WTC11 (cell line): Measurements from ENCODE around the gene CITED1. TPM values are rescaled to one million over a fixed set of nuclear protein-coding genes. Genes with fewer than 3 reads are reported as not detected.

ENCODE experiments used
- ATAC-seq: fragments of 200-7000 bp; cut with Tn5 transposase; 2 replicates; pipeline ENCODE4 v1.10.0; 2021; ENCODE audit warnings: mild to moderate bottlenecking, moderate library complexity
- CTCF ChIA-PET: fragments of 300-600 bp; sonication (Branson Sonifier 250); formaldehyde crosslinking; loops from one replicate; lab custom pipeline; 2021; ENCODE audit warnings: antibody characterized with exemption; lab: Charles Lee
- POLR2A ChIA-PET: fragments of 350-600 bp; sonication (Branson Sonifier 250); formaldehyde crosslinking; loops from one replicate; lab custom pipeline; 2021; ENCODE audit warnings: antibody characterized with exemption; lab: Charles Lee
- DNase-seq: peaks from one replicate; pipeline ENCODE4 v3.0.0; 2021; ENCODE audit warnings: low spot score
- H3K27ac Mint-ChIP-seq: 2 replicates; pipeline ENCODE4 v1.8.0; 2021; ENCODE audit warnings: mixed read lengths
- H3K27me3 Mint-ChIP-seq: 2 replicates; pipeline ENCODE4 v1.8.0; 2021; ENCODE audit warnings: low read depth, mild to moderate bottlenecking, moderate library complexity, mixed read lengths
- H3K36me3 Mint-ChIP-seq: 2 replicates; pipeline ENCODE4 v1.8.0; 2021; ENCODE audit warnings: mixed read lengths
- H3K4me1 Mint-ChIP-seq: 2 replicates; pipeline ENCODE4 v1.8.0; 2022; ENCODE audit warnings: mixed read lengths
- H3K4me3 Mint-ChIP-seq: 2 replicates; pipeline ENCODE4 v1.8.0; 2021; ENCODE audit warnings: mild to moderate bottlenecking, moderate library complexity, mixed read lengths
- H3K9me3 Mint-ChIP-seq: 2 replicates; pipeline ENCODE4 v1.8.0; 2021; ENCODE audit warnings: mixed read lengths
- GRHL2 ChIP-seq: fragments of 250-450 bp; sonication (Bioruptor Pico); IDR thresholded peaks from 2 replicates; pipeline ENCODE4 v1.8.0; 2022; ENCODE audit warnings: mild to moderate bottlenecking, moderate library complexity; ENCODE audit not compliant: insufficient replicate concordance, severe bottlenecking
- JAZF1 ChIP-seq: fragments of 250-450 bp; sonication (Bioruptor Pico); IDR thresholded peaks from 2 replicates; pipeline ENCODE4 v1.9.0; 2021; ENCODE audit warnings: moderate library complexity, mild to moderate bottlenecking, inconsistent platforms
- JUN ChIP-seq: sonication (generic); formaldehyde crosslinking; IDR thresholded peaks from 2 replicates; pipeline ENCODE4 v1.8.0; 2023; ENCODE audit warnings: mild to moderate bottlenecking, missing genetic modification reagents
- KAT7 ChIP-seq: sonication (generic); formaldehyde crosslinking; IDR thresholded peaks from 2 replicates; pipeline ENCODE4 v1.8.1; 2023; ENCODE audit warnings: missing genetic modification reagents, mild to moderate bottlenecking, borderline replicate concordance
- NFE2L1 ChIP-seq: sonication (generic); formaldehyde crosslinking; IDR thresholded peaks from 2 replicates; pipeline ENCODE4 v1.8.1; 2023; ENCODE audit warnings: missing genetic modification reagents
- PRRX2 ChIP-seq: fragments of 250-450 bp; sonication (Bioruptor Pico); IDR thresholded peaks from 2 replicates; pipeline ENCODE4 v1.8.0; 2021; ENCODE audit warnings: mild to moderate bottlenecking
- SMAD3 ChIP-seq: sonication (generic); formaldehyde crosslinking; IDR thresholded peaks from 2 replicates; pipeline ENCODE4 v1.8.0; 2022; ENCODE audit warnings: missing genetic modification reagents, mild to moderate bottlenecking, borderline replicate concordance
- SOX15 ChIP-seq: fragments of 250-450 bp; sonication (Bioruptor Pico); IDR thresholded peaks from 2 replicates; pipeline ENCODE4 v1.9.0; 2021; ENCODE audit warnings: mild to moderate bottlenecking
- TP53 ChIP-seq: sonication (generic); formaldehyde crosslinking; IDR thresholded peaks from 2 replicates; pipeline ENCODE4 v1.8.1; 2023; ENCODE audit warnings: mild to moderate bottlenecking, missing genetic modification reagents
- ZNF263 ChIP-seq: sonication (generic); formaldehyde crosslinking; IDR thresholded peaks from 2 replicates; pipeline ENCODE4 v1.8.1; 2022; ENCODE audit warnings: low read depth, mild to moderate bottlenecking, moderate library complexity, missing genetic modification reagents
- ZNF317 ChIP-seq: sonication (generic); formaldehyde crosslinking; IDR thresholded peaks from 2 replicates; pipeline ENCODE4 v1.8.1; 2023; ENCODE audit warnings: low read depth, mild to moderate bottlenecking, moderate library complexity, missing genetic modification reagents, borderline replicate concordance
- total RNA-seq: library from RNA; stranded (reverse); gene quantifications from 3 replicates; pipeline ENCODE4 v1.2.3, GENCODE V29; 2021
- TF ChIP-seq, protein P1 (sequence below): sonication (generic); formaldehyde crosslinking; IDR thresholded peaks from 2 replicates; pipeline ENCODE4 v1.8.1; 2022; ENCODE audit warnings: mild to moderate bottlenecking, missing genetic modification reagents, moderate library complexity, borderline replicate concordance
- TF ChIP-seq, protein P2 (sequence below): sonication (generic); formaldehyde crosslinking; IDR thresholded peaks from 2 replicates; pipeline ENCODE4 v1.8.1; 2023; ENCODE audit warnings: mild to moderate bottlenecking, missing genetic modification reagents
- TF ChIP-seq, protein P3 (sequence below): fragments of 250-450 bp; sonication (Bioruptor Pico); IDR thresholded peaks from 2 replicates; pipeline ENCODE4 v1.9.0; 2021; ENCODE audit warnings: mild to moderate bottlenecking, borderline replicate concordance
- TF ChIP-seq, protein P4 (sequence below): sonication (generic); formaldehyde crosslinking; IDR thresholded peaks from 2 replicates; pipeline ENCODE4 v1.8.0; 2023; ENCODE audit warnings: missing genetic modification reagents, mild to moderate bottlenecking, borderline replicate concordance
- TF ChIP-seq, protein P5 (sequence below): sonication (generic); formaldehyde crosslinking; conservative IDR thresholded peaks from 2 replicates; pipeline ENCODE4 v1.8.1; 2022; ENCODE audit warnings: mild to moderate bottlenecking, missing genetic modification reagents
- TF ChIP-seq, protein P6 (sequence below): sonication (generic); formaldehyde crosslinking; conservative IDR thresholded peaks from 2 replicates; pipeline ENCODE4 v1.8.1; 2023; ENCODE audit warnings: mild to moderate bottlenecking, low read depth, missing genetic modification reagents, moderate library complexity

CITED1 gene
- total RNA-seq, 1 experiment from 2014 or later: 2.2 TPM

DNA sequence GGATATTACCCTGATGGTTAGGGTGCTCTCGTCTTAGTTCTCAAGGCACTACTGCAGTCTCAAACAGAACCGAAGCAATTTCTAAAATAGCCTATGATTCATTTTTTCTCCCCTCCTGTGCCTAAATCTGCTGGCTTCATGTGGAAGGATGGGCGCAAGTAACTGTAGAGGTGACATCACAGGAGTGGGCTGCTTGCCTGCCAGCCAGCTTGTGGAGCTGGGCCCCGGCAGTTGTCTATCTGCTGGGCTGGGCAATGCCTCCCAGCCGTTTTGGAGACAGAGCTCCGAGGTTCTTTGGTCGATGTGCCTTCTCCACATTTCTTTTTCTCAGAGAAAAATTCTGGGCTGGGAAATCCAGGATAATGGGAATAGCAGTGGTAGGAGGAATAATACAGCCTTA, 34.3 kb upstream of the CITED1 start:
- POLR2A ChIA-PET: no interaction called here
- CTCF ChIA-PET: interaction anchor here (1.0 to 4.0 kb wide), 2 partner anchors 24 to 42 kb away, joined by 3 to 23 read pairs; no protein-coding TSS in a partner anchor
- TF ChIP-seq, protein P1, sequence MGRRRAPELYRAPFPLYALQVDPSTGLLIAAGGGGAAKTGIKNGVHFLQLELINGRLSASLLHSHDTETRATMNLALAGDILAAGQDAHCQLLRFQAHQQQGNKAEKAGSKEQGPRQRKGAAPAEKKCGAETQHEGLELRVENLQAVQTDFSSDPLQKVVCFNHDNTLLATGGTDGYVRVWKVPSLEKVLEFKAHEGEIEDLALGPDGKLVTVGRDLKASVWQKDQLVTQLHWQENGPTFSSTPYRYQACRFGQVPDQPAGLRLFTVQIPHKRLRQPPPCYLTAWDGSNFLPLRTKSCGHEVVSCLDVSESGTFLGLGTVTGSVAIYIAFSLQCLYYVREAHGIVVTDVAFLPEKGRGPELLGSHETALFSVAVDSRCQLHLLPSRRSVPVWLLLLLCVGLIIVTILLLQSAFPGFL (CRISPR knock-in tag): no peak
- TF ChIP-seq SMAD3 (CRISPR knock-in tag) (no peak), SOX15 (CRISPR knock-in tag) (no peak), KAT7 (CRISPR knock-in tag) (no peak), JAZF1 (CRISPR knock-in tag) (no peak), TP53 (CRISPR knock-in tag) (no peak)
- TF ChIP-seq, protein P2, sequence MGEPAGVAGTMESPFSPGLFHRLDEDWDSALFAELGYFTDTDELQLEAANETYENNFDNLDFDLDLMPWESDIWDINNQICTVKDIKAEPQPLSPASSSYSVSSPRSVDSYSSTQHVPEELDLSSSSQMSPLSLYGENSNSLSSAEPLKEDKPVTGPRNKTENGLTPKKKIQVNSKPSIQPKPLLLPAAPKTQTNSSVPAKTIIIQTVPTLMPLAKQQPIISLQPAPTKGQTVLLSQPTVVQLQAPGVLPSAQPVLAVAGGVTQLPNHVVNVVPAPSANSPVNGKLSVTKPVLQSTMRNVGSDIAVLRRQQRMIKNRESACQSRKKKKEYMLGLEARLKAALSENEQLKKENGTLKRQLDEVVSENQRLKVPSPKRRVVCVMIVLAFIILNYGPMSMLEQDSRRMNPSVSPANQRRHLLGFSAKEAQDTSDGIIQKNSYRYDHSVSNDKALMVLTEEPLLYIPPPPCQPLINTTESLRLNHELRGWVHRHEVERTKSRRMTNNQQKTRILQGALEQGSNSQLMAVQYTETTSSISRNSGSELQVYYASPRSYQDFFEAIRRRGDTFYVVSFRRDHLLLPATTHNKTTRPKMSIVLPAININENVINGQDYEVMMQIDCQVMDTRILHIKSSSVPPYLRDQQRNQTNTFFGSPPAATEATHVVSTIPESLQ (CRISPR knock-in tag): no peak
- TF ChIP-seq, all 79 proteins: peak for 0
- H3K27me3 Mint-ChIP-seq: no peaks in the 10 kb centered on the region
- ATAC-seq: no peak
- no peaks in the 10 kb centered on the region for H3K36me3 Mint-ChIP-seq
- H3K4me3 Mint-ChIP-seq: no peak overlapping the region
- peaks cover 8% of the 10 kb centered on the region for H3K4me1 Mint-ChIP-seq
- H3K27ac Mint-ChIP-seq: no peak overlapping the region
- DNase-seq: no peak
- no peaks in the 10 kb centered on the region for H3K9me3 Mint-ChIP-seq

DNA sequence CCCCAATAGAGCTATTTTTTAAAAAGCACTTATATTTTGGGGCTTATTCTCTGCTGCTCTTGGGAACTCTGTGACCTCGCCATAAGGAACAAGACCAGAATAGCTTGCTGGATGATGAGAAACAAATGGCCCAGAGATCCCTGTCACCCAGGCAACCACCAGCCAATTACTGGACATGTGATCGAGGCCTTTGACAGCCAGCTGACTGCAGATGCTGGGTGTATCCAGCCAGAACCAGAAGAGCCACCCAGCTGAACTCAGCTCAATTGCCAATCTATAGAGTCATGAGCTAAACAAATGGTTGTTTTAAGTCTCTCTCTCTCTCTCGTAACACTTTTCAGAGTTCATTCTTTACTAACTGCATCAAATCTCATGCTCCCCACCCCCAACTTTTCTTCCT, 24.4 kb upstream of the CITED1 start:
- peaks cover 13% of the 10 kb centered on the region for H3K36me3 Mint-ChIP-seq
- no peak overlapping the region for H3K4me3 Mint-ChIP-seq
- peaks cover 24% of the 10 kb centered on the region for H3K4me1 Mint-ChIP-seq
- peaks cover 5% of the 10 kb centered on the region for H3K9me3 Mint-ChIP-seq
- CTCF ChIA-PET: no interaction called here
- DNase-seq (no peak), ATAC-seq (no peak)
- no peaks in the 10 kb centered on the region for H3K27me3 Mint-ChIP-seq
- POLR2A ChIA-PET: no interaction called here
- H3K27ac Mint-ChIP-seq: no peak overlapping the region
- TF ChIP-seq, protein P3, sequence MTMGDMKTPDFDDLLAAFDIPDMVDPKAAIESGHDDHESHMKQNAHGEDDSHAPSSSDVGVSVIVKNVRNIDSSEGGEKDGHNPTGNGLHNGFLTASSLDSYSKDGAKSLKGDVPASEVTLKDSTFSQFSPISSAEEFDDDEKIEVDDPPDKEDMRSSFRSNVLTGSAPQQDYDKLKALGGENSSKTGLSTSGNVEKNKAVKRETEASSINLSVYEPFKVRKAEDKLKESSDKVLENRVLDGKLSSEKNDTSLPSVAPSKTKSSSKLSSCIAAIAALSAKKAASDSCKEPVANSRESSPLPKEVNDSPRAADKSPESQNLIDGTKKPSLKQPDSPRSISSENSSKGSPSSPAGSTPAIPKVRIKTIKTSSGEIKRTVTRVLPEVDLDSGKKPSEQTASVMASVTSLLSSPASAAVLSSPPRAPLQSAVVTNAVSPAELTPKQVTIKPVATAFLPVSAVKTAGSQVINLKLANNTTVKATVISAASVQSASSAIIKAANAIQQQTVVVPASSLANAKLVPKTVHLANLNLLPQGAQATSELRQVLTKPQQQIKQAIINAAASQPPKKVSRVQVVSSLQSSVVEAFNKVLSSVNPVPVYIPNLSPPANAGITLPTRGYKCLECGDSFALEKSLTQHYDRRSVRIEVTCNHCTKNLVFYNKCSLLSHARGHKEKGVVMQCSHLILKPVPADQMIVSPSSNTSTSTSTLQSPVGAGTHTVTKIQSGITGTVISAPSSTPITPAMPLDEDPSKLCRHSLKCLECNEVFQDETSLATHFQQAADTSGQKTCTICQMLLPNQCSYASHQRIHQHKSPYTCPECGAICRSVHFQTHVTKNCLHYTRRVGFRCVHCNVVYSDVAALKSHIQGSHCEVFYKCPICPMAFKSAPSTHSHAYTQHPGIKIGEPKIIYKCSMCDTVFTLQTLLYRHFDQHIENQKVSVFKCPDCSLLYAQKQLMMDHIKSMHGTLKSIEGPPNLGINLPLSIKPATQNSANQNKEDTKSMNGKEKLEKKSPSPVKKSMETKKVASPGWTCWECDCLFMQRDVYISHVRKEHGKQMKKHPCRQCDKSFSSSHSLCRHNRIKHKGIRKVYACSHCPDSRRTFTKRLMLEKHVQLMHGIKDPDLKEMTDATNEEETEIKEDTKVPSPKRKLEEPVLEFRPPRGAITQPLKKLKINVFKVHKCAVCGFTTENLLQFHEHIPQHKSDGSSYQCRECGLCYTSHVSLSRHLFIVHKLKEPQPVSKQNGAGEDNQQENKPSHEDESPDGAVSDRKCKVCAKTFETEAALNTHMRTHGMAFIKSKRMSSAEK (CRISPR knock-in tag): no peak
- TF ChIP-seq, protein P4, sequence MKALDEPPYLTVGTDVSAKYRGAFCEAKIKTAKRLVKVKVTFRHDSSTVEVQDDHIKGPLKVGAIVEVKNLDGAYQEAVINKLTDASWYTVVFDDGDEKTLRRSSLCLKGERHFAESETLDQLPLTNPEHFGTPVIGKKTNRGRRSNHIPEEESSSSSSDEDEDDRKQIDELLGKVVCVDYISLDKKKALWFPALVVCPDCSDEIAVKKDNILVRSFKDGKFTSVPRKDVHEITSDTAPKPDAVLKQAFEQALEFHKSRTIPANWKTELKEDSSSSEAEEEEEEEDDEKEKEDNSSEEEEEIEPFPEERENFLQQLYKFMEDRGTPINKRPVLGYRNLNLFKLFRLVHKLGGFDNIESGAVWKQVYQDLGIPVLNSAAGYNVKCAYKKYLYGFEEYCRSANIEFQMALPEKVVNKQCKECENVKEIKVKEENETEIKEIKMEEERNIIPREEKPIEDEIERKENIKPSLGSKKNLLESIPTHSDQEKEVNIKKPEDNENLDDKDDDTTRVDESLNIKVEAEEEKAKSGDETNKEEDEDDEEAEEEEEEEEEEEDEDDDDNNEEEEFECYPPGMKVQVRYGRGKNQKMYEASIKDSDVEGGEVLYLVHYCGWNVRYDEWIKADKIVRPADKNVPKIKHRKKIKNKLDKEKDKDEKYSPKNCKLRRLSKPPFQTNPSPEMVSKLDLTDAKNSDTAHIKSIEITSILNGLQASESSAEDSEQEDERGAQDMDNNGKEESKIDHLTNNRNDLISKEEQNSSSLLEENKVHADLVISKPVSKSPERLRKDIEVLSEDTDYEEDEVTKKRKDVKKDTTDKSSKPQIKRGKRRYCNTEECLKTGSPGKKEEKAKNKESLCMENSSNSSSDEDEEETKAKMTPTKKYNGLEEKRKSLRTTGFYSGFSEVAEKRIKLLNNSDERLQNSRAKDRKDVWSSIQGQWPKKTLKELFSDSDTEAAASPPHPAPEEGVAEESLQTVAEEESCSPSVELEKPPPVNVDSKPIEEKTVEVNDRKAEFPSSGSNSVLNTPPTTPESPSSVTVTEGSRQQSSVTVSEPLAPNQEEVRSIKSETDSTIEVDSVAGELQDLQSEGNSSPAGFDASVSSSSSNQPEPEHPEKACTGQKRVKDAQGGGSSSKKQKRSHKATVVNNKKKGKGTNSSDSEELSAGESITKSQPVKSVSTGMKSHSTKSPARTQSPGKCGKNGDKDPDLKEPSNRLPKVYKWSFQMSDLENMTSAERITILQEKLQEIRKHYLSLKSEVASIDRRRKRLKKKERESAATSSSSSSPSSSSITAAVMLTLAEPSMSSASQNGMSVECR (CRISPR knock-in tag): no peak
- TF ChIP-seq SMAD3 (CRISPR knock-in tag) (no peak), PRRX2 (no peak), NFE2L1 (CRISPR knock-in tag) (no peak), JUN (CRISPR knock-in tag) (no peak), GRHL2 (CRISPR knock-in tag) (no peak), ZNF317 (CRISPR knock-in tag) (no peak), KAT7 (CRISPR knock-in tag) (no peak), ZNF263 (CRISPR knock-in tag) (no peak)
- TF ChIP-seq, protein P5, sequence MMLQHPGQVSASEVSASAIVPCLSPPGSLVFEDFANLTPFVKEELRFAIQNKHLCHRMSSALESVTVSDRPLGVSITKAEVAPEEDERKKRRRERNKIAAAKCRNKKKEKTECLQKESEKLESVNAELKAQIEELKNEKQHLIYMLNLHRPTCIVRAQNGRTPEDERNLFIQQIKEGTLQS (CRISPR knock-in tag): no peak
- TF ChIP-seq, protein P6, sequence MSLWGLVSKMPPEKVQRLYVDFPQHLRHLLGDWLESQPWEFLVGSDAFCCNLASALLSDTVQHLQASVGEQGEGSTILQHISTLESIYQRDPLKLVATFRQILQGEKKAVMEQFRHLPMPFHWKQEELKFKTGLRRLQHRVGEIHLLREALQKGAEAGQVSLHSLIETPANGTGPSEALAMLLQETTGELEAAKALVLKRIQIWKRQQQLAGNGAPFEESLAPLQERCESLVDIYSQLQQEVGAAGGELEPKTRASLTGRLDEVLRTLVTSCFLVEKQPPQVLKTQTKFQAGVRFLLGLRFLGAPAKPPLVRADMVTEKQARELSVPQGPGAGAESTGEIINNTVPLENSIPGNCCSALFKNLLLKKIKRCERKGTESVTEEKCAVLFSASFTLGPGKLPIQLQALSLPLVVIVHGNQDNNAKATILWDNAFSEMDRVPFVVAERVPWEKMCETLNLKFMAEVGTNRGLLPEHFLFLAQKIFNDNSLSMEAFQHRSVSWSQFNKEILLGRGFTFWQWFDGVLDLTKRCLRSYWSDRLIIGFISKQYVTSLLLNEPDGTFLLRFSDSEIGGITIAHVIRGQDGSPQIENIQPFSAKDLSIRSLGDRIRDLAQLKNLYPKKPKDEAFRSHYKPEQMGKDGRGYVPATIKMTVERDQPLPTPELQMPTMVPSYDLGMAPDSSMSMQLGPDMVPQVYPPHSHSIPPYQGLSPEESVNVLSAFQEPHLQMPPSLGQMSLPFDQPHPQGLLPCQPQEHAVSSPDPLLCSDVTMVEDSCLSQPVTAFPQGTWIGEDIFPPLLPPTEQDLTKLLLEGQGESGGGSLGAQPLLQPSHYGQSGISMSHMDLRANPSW (CRISPR knock-in tag): no peak
- TF ChIP-seq, protein P2 (CRISPR knock-in tag): no peak
